Coronary artery (tissue), 2 donors: ENCODE measurements around the gene TRABD2B.

Experiments
- DNase-seq: peaks from one replicate; pipeline ENCODE4 v3.0.0-alpha.2; 2017; ENCODE audit warnings: low spot score
- H3K27ac ChIP-seq, 2 donors: fragments of 200-600 bp; sonication (generic); one replicate each; pipeline ENCODE4 v1.5.1; 2016 to 2019
- H3K4me3 ChIP-seq: fragments of 200-600 bp; sonication (generic); 2 replicates; pipeline ENCODE4 v1.5.1; 2016; ENCODE audit warnings: mild to moderate bottlenecking, moderate library complexity
- TF ChIP-seq, protein P1 (sequence below): fragments of 200-600 bp; sonication (generic); IDR thresholded peaks from one replicate; pipeline ENCODE4 v1.5.1; 2019; ENCODE audit warnings: antibody characterized with exemption

TRABD2B gene

GRCh38 chr1:47841356-47841755, 155.8 kb downstream of the TRABD2B start:
- Histone ChIP-seq H3K27ac (peak overlapping the region in 1 of 2 donors; percentile 89), H3K4me3 (no peak overlapping the region)
- DNase-seq = peak; percentile 66
- TF ChIP-seq, protein P1, sequence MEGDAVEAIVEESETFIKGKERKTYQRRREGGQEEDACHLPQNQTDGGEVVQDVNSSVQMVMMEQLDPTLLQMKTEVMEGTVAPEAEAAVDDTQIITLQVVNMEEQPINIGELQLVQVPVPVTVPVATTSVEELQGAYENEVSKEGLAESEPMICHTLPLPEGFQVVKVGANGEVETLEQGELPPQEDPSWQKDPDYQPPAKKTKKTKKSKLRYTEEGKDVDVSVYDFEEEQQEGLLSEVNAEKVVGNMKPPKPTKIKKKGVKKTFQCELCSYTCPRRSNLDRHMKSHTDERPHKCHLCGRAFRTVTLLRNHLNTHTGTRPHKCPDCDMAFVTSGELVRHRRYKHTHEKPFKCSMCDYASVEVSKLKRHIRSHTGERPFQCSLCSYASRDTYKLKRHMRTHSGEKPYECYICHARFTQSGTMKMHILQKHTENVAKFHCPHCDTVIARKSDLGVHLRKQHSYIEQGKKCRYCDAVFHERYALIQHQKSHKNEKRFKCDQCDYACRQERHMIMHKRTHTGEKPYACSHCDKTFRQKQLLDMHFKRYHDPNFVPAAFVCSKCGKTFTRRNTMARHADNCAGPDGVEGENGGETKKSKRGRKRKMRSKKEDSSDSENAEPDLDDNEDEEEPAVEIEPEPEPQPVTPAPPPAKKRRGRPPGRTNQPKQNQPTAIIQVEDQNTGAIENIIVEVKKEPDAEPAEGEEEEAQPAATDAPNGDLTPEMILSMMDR = no peak

DNA sequence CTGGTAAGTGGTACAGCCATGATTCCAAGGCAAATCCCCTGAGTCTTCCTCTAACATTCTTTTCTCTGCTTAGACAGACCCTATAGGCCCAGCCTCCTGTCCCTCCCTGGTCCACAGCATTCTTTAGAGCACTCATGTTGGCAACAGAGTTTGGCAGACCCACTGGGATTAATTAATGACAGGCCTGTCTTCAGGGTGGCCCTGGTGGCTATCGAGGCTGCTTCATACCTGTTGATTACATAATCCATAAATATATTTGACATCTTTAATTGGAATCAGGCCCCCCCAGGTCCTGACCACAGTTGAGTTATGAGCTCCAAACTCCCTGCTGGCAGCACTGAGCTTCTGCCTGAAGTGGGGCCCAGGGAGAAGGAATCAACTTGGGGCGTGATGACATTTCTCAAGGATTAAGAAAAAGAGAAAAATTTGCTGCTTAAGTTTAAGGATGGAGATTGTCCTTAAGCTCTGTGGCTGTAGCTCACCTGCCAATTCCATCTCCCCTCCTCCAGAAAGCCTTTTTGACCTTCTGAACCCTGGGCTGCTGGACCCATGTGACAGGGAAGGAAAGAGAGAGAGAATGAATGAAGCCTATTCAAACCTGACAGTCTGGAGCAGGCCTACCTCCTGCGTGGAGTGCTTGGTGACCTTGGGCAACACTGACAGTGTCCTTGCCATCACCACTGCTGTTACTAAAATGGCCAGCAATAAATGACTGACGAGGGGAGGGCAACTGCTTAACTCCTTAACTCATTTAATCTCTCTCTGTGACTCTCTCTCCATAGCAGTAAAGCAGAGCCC, 156.6 kb downstream of the TRABD2B start:
- peak; percentile 67 for DNase-seq
- H3K27ac ChIP-seq = peak overlapping the region in 1 of 2 donors; percentile 89
- TF ChIP-seq, protein P1 = no peak
- no peak overlapping the region for H3K4me3 ChIP-seq

GRCh38 chr1:47839433-47839760, 157.8 kb downstream of the TRABD2B start:
- peak; percentile 46 for DNase-seq
- Histone ChIP-seq H3K4me3 (no peak overlapping the region), H3K27ac (peak overlapping the region in 1 of 2 donors; percentile 89)
- TF ChIP-seq, protein P1 = no peak

GRCh38 chr1:47838562-47839432, 158.4 kb downstream of the TRABD2B start:
- H3K27ac ChIP-seq = peak overlapping the region; percentile 73 to 89
- DNase-seq = peak; percentile 52

GRCh38 chr1:47837866-47838561, 159.2 kb downstream of the TRABD2B start:
- Histone ChIP-seq H3K27ac (peak overlapping the region; percentile 73 to 89), H3K4me3 (no peak overlapping the region)
- DNase-seq = peak; percentile 28
- TF ChIP-seq, protein P1 = no peak

More at GRCh38 chr1:47838562-47839432, 158.4 kb downstream of the TRABD2B start:
- TF ChIP-seq, protein P1 = no peak
- no peak overlapping the region for H3K4me3 ChIP-seq

DNA sequence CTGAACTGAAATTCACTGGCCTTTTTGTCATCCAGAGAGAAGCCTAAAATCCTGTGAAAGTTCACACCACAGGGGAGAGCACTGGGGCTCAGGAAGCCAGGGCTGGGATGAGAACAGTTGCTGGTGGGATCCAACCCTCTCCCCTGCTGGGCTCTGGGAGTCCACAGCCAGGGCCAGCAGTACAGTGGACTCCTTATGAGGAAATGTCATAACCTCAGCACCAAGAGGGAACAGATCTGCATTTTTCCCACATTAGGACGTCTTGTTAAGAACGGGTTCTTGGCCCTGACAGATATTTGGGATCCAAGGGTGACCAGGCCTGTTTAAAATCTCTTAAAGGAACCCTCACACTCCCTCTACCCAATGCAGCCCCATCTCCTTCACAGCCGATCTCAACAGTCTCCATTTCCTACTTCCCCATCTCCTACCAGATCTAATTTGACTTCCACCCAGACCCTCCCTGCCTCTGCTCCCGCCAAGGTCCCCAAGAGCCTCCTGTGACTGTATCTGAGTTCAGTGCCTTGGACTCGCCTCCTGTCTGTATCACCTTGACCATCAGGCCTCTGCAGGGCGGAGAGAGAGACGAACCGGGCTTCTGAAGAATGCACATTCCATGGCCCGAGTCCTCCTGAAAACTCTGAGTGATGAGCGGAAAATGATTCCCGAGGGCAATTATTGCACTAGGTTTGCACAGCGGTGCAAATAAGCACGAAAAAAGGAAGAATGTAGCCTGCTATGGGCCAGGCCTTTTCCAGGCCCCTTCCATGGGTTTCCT, 159.9 kb downstream of the TRABD2B start:
- TF ChIP-seq, protein P1 = no peak
- no peak for DNase-seq
- Histone ChIP-seq H3K4me3 (peak overlapping the region; percentile 20), H3K27ac (peak overlapping the region; percentile 73 to 89)
